ENCODE measurements around the gene SNX10.

Gene SNX10

DNA sequence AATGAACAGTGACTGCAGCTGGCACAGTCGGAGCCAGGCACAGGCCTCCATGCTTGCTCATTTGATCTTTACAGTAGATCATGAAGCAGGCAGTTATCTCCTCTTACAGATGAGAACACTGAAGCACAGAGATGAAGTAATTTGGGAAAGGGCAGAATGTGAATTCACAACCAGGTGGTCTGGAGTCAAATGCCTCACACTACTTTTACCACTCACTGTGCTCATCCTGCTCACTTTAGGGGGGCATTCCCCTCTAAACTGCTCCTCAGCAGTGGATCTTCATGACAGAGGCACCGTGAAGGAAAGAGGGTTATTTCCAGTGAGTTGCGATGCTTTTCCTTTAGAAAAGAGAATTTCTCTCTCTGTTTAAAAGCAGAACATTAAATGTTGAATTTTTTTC is 15.1 kb downstream of the SNX10 start:
- TF ChIP-seq, protein P1, sequence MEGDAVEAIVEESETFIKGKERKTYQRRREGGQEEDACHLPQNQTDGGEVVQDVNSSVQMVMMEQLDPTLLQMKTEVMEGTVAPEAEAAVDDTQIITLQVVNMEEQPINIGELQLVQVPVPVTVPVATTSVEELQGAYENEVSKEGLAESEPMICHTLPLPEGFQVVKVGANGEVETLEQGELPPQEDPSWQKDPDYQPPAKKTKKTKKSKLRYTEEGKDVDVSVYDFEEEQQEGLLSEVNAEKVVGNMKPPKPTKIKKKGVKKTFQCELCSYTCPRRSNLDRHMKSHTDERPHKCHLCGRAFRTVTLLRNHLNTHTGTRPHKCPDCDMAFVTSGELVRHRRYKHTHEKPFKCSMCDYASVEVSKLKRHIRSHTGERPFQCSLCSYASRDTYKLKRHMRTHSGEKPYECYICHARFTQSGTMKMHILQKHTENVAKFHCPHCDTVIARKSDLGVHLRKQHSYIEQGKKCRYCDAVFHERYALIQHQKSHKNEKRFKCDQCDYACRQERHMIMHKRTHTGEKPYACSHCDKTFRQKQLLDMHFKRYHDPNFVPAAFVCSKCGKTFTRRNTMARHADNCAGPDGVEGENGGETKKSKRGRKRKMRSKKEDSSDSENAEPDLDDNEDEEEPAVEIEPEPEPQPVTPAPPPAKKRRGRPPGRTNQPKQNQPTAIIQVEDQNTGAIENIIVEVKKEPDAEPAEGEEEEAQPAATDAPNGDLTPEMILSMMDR (IDR thresholded peaks at IDR 0.05; ENCODE audit: low read depth, low read length, missing control alignments) = no peak
- in situ Hi-C loops (cut with HindIII; ENCODE audit: low sequenced_read_pairs) = no loop called here
- DNase-seq (ENCODE audit: low read depth) = no peak
- no peak overlapping the region for H3K4me3 ChIP-seq (ENCODE audit: low read depth, low read length)

DNA sequence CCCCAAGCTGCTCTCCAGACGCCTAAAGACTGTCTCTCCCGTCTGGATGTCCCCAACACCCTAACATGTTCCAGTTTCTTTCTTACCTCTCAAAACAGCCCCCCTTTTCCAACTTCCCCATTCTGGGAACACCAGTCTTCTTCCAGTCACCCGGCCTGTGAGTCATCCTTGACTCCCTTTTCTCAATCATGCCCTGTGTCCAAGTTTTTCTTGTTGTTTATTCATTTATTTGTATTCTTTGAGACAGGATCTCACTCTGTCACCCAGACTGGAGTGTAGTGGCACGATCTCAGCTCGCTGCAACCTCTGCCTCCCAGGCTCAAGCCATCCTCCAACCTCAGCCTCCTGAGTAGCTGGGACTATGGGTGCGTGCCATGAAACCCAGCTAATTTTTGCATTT is 15.6 kb downstream of the SNX10 start:
- H3K4me3 ChIP-seq (ENCODE audit: low read depth, low read length) = no peak overlapping the region
- TF ChIP-seq, protein P1 (IDR thresholded peaks at IDR 0.05; ENCODE audit: low read depth, low read length, missing control alignments) = no peak
- DNase-seq (ENCODE audit: low read depth) = no peak
- in situ Hi-C loops (cut with HindIII; ENCODE audit: low sequenced_read_pairs) = no loop called here

DNA sequence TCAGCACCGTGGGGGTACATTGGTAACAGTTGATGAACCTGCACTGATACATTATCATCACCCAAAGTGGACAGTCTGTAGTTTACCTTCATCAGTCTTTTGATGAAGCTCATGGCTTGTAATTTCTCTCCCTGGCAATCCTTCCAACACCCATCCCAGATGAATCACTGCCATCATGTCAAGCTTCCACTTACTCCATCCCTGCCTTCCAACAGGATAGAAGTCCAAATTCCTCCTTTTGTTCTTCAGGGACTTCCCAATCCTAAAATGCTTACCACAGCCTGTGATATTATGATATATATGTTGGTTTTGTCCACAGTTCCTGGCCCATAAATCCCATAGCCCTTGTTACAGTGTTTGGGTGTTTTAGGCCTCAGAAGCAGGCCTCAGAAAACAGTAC is 16.1 kb downstream of the SNX10 start:
- in situ Hi-C loops (cut with HindIII; ENCODE audit: low sequenced_read_pairs) = no loop called here
- no peak overlapping the region for H3K4me3 ChIP-seq (ENCODE audit: low read depth, low read length)
- no peak for DNase-seq (ENCODE audit: low read depth)

DNA sequence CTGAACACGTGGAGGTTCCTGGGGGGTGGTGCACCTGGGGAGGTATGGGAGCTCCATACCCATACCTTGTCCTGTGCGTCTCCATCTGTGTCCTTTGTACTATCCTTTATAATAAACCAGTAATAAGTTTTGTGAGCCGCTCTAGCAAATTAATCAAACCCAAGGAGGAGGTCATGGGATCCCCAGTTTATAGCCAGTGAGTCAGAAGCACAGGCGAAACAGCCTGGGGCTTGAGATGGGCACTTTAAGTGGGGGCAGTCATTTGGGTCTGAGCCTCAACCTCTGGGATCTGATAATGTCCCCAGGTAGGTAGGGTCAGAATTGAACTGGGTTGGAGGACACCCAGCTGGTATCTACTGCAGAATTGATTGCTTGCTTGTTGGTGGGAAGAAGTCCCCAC is 16.9 kb downstream of the SNX10 start:
- TF ChIP-seq, protein P1 (IDR thresholded peaks at IDR 0.05; ENCODE audit: low read depth, low read length, missing control alignments) = no peak
- no peak for DNase-seq (ENCODE audit: low read depth)
- H3K4me3 ChIP-seq (ENCODE audit: low read depth, low read length) = no peak overlapping the region
- in situ Hi-C loops (cut with HindIII; ENCODE audit: low sequenced_read_pairs) = no loop called here

More for the DNA sequence above, 16.1 kb downstream of the SNX10 start:
- TF ChIP-seq, protein P1 (IDR thresholded peaks at IDR 0.05; ENCODE audit: low read depth, low read length, missing control alignments) = no peak

DNA sequence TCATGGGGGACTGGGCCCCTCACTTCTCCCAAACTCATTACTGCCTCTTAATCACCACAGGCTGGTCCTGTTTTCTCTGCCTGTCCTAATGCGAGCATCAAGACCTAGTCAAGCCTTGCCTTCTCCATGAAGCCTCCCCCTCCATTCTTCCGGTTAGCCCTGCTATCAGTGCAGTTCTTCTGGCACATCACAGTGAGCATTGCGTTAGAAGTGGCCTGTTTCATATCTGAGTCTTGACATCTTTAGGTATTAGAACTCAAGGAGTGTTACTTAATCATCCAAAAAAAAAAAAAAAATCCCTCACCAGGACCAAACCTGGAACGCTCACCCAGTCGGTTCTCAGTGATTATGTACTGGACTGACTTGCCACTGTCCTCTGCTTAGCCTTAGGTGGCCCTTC is 17.4 kb downstream of the SNX10 start:
- H3K4me3 ChIP-seq (ENCODE audit: low read depth, low read length) = no peak overlapping the region
- in situ Hi-C loops (cut with HindIII; ENCODE audit: low sequenced_read_pairs) = no loop called here
- TF ChIP-seq, protein P1 (IDR thresholded peaks at IDR 0.05; ENCODE audit: low read depth, low read length, missing control alignments) = no peak
- no peak for DNase-seq (ENCODE audit: low read depth)

DNA sequence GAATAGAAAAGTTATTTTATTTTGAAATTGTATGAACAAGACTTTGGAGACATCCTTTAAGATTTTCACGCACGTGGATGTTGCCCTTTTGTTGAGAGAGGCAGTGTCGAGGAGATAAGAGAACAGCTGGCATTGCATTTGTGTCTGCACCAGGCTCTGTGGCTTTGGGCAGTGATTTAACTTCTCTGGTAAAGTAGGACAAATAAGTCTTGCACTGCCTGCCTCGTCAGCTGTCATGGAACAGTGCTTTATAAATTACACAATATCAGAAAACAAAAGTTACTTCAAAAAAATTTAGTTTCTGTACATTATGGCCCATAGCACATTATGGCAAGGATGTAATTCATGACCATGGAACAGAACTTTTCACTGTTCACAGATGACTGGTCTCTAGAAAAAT is 20.1 kb downstream of the SNX10 start:
- no peak overlapping the region for H3K4me3 ChIP-seq (ENCODE audit: low read depth, low read length)
- DNase-seq (ENCODE audit: low read depth) = no peak
- in situ Hi-C loops (cut with HindIII; ENCODE audit: low sequenced_read_pairs) = no loop called here
- TF ChIP-seq, protein P1 (IDR thresholded peaks at IDR 0.05; ENCODE audit: low read depth, low read length, missing control alignments) = no peak

DNA sequence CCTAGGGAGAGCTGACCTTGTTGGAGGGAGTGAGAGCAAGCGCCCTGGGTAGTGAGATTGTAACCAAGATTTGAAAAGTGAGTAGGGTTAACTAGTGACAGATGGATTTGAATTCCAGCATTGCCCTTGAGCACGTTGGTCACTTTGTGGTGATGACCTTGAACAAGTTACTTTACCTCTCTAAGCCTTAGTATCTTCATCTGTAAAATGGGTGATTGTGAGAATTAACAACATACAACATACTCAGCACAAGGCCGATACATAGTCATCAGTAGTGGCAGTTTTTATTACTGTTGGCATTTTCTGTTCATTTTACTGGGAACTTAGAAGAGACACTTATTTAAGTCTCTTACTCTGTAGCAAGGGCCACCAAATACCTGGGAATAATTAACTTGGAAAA is 25.5 kb downstream of the SNX10 start:
- TF ChIP-seq, protein P1 (IDR thresholded peaks at IDR 0.05; ENCODE audit: low read depth, low read length, missing control alignments) = no peak
- DNase-seq (ENCODE audit: low read depth) = no peak
- in situ Hi-C loops (cut with HindIII; ENCODE audit: low sequenced_read_pairs) = no loop called here
- no peak overlapping the region for H3K4me3 ChIP-seq (ENCODE audit: low read depth, low read length)
